Activated CD8-positive, alpha-beta memory T cell treated with anti-CD3 and anti-CD28 coated beads for 36 hours (primary cell): ENCODE data around the gene ADAMTS10. TPM values are rescaled to one million over a fixed set of nuclear protein-coding genes. Genes with fewer than 3 reads are reported as not detected.
"Not testable (repeated sequence)": the region's sequence is repeated elsewhere in the genome, so short reads cannot be mapped to it uniquely, and the experiment has no call there.

Experiments
- CTCF ChIA-PET: fragments of 350-600 bp; sonication (Branson Sonifier 250); formaldehyde crosslinking; loops from one replicate; lab custom pipeline; 2021; ENCODE audit warnings: antibody characterized with exemption; lab: Charles Lee
- POLR2A ChIA-PET: fragments of 350-600 bp; sonication (Branson Sonifier 250); formaldehyde crosslinking; loops from one replicate; lab custom pipeline; 2021; ENCODE audit warnings: antibody characterized with exemption; lab: Charles Lee
- total RNA-seq, 2 experiments: library from RNA; stranded (reverse); gene quantifications; one replicate each; pipeline ENCODE4 v1.2.3, GENCODE V29; 2021

Gene ADAMTS10
- 1 to 10 TPM; 4.7 to 6.9 TPM for total RNA-seq

DNA sequence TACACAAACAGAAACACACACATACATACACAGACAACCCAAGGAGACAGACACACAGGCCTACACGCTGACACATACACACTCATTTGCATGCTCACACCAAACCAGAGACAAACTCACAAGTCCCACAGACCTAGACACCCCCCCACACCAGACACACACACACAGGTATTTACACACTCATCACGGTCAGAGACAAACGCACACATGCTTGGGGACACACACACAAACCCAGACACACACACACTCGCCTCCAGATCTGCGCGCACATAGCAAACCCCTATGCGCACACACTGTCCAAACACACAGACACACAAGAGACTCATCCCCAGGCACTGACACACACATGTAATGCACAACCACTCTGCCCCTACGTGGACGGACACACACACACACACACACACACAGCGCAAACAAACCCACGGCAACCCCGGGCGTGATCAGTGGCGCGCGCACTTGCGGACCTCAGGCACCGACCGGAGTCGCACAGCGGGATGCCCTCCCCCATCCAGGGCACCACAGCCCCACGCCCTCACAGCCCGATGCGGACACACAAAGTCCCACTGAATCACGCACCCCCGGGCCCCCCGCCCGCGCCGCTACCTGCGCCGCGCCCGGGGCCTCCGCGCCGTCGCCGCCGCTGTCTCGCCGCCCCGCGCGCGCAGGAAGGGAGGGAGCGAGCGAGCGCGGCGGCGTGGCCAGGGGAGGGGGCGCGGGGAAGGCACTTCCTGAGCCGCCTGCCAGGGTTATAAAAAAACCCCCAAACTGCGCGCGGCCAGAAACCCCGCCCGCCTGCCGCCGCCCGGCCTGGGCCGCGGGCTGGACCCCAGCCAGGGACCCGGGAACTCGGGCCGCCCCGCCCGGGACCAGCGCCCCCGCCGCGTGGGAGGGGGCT is at the start of gene ADAMTS10:
ADAMTS10 (minus strand) TSS at position 675 of the 895 bp plus-strand sequence. CDS start 5,005 bp downstream, outside the sequence.
- POLR2A ChIA-PET: no interaction called here
- CTCF ChIA-PET: no interaction called here

GRCh38 chr19:8659905-8660304 is 49.4 kb upstream of the ADAMTS10 start:
- ChIA-PET POLR2A (no interaction called here), CTCF (no interaction called here)

GRCh38 chr19:8657869-8658268 is 47.4 kb upstream of the ADAMTS10 start:
- CTCF ChIA-PET: interaction anchor here (0.6 to 5.8 kb wide), 2 partner anchors 31 to 36 kb away, joined by 8 to 57 read pairs; no protein-coding TSS in a partner anchor
- POLR2A ChIA-PET: no interaction called here

DNA sequence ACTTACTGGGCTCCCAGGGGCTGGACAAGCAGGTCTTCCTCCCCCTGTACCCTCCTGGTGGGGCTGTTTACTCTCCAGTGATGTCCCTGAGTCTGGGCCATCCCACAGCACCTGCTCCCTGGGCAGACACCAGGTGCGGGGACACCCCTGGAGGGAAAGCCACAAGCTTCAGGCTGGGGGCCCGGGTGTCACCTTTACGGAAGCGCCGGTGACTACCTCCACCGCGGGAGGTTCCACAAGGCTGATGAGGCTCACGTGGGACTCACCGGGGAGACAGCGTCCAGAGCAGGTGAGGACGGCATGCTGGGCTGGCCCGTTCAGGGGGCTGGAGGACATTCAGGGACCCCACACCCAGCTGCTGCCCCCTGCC is 44.8 kb upstream of the ADAMTS10 start:
- ChIA-PET POLR2A (interaction anchor here (1.3 kb wide), 1 partner anchor 39 kb away, joined by 3 read pairs; no protein-coding TSS in a partner anchor), CTCF (interaction anchor here (0.6 to 5.8 kb wide), 10 partner anchors 9 to 74 kb away, joined by 3 to 57 read pairs (median 4); partner anchors contain the start of gene OR2Z1)

DNA sequence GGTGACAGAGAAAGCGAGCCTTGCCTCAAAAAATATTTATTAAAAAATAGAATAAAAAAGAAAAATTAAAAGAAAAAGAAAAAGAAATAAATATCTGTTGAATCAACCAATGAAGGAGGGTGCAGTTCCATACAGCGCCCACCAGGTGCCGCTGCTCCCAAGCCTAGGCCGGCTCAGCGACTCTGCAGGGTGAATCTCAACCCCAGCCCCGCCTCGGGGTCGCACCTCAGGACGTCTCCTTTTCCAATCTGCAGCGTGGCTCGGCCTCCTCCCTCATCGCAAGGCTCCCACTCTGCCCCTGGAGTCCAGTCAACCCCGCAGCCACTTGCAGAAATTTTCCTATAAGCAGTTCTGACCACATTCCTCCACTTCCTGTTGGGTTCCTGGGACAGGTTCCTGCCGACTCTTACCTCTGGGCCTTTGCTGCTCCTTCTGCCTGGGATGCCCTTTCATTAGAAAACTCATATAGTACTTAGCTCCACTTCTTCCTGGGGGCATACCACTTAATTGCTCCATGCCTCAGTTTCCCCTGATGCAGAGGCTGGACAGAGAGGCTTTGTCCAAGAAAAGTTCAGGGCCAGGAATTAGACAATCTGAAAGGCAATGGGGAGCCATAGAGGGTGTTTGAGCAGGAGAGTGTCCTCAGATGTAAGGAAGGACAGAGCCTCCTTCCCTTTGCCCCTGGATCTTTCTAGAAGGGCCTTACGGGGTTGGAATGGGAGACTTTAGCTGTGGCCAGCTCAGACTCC is 44.2 kb upstream of the ADAMTS10 start:
- ChIA-PET POLR2A (interaction anchor here (1.3 kb wide), 1 partner anchor 39 kb away, joined by 3 read pairs; no protein-coding TSS in a partner anchor), CTCF (interaction anchor here (0.6 to 5.8 kb wide), 14 partner anchors 9 to 74 kb away, joined by 3 to 57 read pairs (median 4); partner anchors contain the start of gene OR2Z1)

DNA sequence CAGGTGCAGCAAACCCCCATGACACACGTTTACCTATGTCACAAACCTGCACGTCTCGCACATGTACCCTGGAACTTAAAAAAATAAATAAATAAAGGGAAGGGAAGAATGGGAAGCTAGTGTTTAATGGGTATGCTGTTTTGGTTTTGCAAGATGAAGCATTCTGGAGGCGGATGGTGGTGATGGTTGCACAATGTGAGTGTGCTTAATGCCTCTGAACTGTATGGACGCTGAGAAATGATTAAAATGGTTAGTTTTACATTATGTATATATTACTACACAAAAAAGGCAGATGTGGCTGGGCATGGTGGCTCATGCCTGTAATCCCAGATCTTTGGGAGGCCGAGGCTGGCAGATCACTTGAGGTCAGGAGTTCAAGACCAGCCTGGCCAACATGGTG is 37.7 kb upstream of the ADAMTS10 start:
- ChIA-PET CTCF (interaction anchor here (0.7 kb wide), 1 partner anchor 49 kb away, joined by 3 read pairs; no protein-coding TSS in a partner anchor), POLR2A (no interaction called here)

DNA sequence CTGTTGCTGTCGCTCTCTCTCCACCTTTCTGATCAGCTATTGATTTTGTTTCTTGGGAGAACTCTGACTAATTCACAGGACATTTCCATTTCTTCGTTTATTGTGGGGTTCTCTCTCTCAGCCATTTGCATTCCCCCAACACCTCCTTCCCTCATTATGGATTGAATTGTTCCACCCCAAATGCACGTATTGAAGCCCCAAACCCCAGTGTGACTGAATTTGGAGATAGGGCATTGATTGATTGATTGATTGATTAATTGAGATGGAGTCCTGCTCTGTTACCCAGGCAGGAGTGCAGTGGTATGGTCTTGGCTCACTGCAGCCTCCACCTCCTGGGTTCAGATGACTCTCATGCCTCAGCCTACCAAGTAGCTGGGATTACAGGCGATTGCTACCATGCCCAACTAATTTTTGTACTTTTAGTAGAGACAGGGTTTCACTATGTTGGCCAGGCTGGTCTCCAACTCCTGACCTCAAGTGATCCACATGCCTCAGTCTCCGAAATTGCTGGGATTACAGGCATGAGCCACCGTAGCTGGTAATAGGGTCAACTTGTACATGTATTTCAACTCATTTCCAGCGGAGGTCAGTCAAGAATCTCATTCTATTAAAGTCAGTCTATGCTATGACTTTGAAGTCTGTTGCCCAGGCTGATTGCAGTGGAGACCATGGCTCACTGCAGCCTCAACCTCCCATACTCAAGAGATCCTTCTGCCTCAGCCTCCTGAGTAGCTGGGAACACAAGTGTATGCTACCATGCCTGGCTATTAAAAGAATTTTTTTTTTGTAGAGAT is 33.5 kb upstream of the ADAMTS10 start:
- CTCF ChIA-PET: interaction anchor here (1.4 to 1.7 kb wide), 2 partner anchors 28 to 50 kb away, joined by 3 to 9 read pairs; no protein-coding TSS in a partner anchor

DNA sequence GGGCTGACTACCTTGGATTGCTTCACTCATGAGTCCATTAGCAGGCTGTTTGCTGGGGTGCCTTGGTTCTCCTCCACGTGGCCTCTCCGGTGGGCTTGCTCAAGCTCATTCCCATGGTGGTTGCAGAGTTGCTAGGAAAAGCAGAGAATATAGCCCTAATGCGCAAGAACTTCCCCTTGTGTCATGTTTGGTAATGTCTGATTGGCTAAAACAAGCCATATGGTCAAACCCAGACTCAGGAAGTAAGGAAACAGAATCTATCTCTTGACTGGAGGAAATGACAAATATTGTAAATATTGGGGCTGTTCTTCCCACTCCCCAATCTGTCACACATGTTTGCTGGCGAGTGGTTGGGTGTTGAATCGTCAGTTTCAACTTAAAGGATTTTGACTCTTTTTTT is 32.0 kb upstream of the ADAMTS10 start:
- POLR2A ChIA-PET: no interaction called here
- CTCF ChIA-PET: interaction anchor here (0.7 to 2.4 kb wide), 8 partner anchors 12 to 121 kb away, joined by 3 to 17 read pairs (median 4); partner anchors contain the start of gene NFILZ

More for the DNA sequence above, 33.5 kb upstream of the ADAMTS10 start:
- POLR2A ChIA-PET: no interaction called here

GRCh38 chr19:8641908-8642547 is 31.5 kb upstream of the ADAMTS10 start:
- POLR2A ChIA-PET: no interaction called here

DNA sequence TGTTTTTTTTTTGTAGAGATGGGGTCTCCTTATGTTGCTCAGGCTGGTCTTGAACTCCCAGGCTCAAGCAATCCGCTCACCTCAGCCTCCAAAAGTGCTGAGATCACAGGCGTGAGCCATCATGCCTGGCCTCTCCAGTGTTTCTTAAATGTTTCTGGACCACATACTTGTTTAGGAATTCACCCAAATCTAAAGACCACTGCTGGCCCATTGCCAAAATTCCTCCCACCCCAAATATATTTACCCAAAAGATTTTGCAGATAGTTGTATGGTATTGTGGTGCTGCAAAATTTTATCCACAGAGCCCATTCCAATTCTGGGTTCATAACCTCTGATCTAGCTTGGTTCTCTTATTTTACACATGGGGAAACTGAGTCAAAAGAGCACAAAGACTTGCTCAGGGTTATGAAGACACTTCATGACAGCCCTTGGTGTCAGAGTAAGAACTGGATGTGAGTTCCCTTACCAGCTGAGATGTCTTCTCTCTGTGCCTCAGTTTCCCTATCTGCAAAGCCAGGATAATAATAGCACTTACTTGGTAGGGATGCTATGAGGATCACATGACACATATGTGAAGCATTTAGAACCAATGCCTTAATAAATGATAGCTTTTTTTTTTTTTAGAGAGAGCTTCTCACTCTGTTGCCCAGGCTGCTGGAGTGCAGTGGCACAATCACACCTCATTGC is 30.8 kb upstream of the ADAMTS10 start:
- POLR2A ChIA-PET: no interaction called here

More at GRCh38 chr19:8641908-8642547, 31.5 kb upstream of the ADAMTS10 start:
- CTCF ChIA-PET: interaction anchor here (0.7 to 2.4 kb wide), 9 partner anchors 11 to 1318 kb away, joined by 3 to 17 read pairs (median 3); partner anchors contain the start of genes MYO1F and NFILZ

DNA sequence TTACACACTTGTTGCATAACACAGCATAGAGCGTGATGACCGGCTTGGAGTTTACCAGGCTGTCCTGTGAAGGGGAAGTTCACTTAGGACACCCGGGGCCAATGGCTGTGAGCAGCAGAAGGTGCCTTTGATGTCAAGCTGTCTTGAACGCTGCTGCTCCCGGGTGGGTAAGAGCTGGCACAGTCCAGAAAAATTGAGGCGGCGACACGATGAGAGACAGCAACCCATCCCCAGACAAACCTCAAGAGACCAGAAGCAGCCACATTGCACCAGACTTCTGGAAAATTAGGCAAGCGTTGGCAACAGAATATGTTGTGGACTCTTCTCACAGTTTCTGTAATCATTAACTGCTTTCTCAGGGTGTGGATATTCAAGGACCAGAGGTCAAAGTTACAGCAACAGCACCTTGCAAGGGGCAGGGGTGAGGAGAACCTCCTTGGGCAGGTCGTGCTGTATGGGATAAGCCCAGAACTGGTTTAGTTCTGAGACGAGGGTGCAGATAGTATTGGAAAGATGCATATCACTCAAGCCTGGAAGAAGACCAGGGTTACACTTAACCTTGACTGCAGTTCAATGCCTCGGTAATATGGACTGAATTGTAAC is 30.0 kb upstream of the ADAMTS10 start:
- CTCF ChIA-PET: interaction anchor here (0.6 to 0.7 kb wide), 2 partner anchors 58 to 653 kb away, joined by 3 to 4 read pairs; no protein-coding TSS in a partner anchor
- POLR2A ChIA-PET: interaction anchor here (0.6 kb wide), 1 partner anchor 70 kb away, joined by 5 read pairs; no protein-coding TSS in a partner anchor

More for the DNA sequence above, 30.8 kb upstream of the ADAMTS10 start:
- CTCF ChIA-PET: interaction anchor here (0.7 to 2.4 kb wide), 8 partner anchors 25 to 1319 kb away, joined by 3 to 17 read pairs (median 3); partner anchors contain the start of gene MYO1F

GRCh38 chr19:8639821-8640401 is 29.4 kb upstream of the ADAMTS10 start:
- CTCF ChIA-PET: interaction anchor here (0.6 to 1.2 kb wide), 3 partner anchors 58 to 653 kb away, joined by 3 to 4 read pairs (median 4); no protein-coding TSS in a partner anchor
- POLR2A ChIA-PET: interaction anchor here (0.6 kb wide), 1 partner anchor 70 kb away, joined by 5 read pairs; no protein-coding TSS in a partner anchor

GRCh38 chr19:8638078-8638619 is 27.6 kb upstream of the ADAMTS10 start:
- ChIA-PET POLR2A (no interaction called here), CTCF (no interaction called here)

DNA sequence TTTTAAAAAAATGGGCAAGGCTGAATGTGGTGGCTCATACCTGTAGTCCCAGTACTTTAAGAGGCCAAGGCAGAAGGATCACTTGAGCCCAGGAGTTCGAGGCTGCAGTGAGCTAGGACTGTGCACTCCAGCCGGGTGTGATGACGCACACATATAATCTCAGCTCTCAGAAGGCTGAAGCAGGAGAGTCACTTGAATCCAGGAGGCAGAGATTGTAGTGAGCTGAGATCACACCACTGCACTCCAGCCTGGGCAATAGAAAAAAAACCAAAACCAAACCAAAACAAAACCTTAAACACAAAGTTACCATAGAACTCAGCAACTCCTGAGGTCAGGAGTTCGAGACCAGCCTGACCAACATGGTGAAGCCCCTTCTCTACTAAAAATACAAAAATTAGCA is 26.6 kb upstream of the ADAMTS10 start:
- POLR2A ChIA-PET: not testable (repeated sequence)
- CTCF ChIA-PET: interaction anchor here (1.4 kb wide), 1 partner anchor 56 kb away, joined by 3 read pairs; no protein-coding TSS in a partner anchor

- POLR2A ChIA-PET: no interaction called here
- CTCF ChIA-PET: no interaction called here
These were observed 24.9 kb upstream of the ADAMTS10 start for GRCh38 chr19:8635422-8635821.

GRCh38 chr19:8631425-8631819 is 20.9 kb upstream of the ADAMTS10 start:
- POLR2A ChIA-PET: no interaction called here
- CTCF ChIA-PET: interaction anchor here (1.5 to 1.6 kb wide), 2 partner anchors 11 to 62 kb away, joined by 4 read pairs; no protein-coding TSS in a partner anchor
